NCI-H2107 (cell line): ENCODE data around the gene PELI3.
"Not testable (repeated sequence)": the region's sequence is repeated elsewhere in the genome, so short reads cannot be mapped to it uniquely, and the experiment has no call there.

Experiments
- DNase-seq: peaks from one replicate; lab custom pipeline; 2025; lab: John Stamatoyannopoulos, UW

PELI3 gene, protein sequence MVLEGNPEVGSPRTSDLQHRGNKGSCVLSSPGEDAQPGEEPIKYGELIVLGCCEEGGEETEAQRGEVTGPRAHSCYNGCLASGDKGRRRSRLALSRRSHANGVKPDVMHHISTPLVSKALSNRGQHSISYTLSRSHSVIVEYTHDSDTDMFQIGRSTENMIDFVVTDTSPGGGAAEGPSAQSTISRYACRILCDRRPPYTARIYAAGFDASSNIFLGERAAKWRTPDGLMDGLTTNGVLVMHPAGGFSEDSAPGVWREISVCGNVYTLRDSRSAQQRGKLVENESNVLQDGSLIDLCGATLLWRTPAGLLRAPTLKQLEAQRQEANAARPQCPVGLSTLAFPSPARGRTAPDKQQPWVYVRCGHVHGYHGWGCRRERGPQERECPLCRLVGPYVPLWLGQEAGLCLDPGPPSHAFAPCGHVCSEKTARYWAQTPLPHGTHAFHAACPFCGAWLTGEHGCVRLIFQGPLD

DNA sequence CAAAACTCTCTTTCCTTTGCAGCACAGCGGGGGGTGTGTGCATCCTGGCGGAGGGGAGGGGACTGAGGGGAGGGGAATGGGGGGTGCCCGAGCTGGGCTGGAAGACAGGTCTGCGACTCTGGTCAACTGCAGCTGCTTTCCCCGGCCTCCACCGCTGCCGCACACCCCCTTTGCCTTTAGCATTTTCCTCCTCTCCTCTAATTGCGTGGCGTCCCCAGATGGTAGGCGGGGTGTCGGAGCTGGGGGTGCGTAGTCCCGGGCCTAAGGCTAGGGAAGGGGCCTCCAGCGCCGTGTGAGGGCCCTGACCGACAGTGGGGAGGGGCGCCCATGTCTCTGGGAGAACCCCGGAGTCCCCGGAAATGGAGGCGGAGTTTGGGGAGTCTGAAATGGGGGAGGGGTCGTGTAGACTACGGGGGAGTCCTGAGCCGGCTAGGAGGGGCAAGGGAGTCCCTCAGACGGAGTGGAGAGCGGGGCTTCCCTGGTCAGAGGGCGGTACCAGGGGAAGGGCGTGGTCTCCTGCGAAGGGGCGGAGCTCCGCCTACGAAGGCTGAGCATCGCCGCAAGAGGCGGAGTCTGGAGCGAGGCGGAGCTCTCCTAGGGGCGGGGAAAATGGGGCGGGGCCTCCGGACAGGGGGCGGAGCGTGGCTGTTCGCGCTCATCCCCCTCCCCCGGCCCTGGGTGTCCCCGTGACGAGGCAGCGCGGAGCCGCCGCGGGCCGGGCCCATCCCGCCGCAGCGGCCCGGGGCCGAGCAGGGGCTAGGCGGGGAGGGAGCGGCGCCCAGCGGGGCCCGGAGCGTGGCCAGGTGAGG lies at the start of gene PELI3:
TSS of gene PELI3 (plus strand) at position 681 of the 809 bp plus-strand sequence. CDS start 1,224 bp downstream, outside the sequence.
- DNase-seq = peak; percentile 88

DNA sequence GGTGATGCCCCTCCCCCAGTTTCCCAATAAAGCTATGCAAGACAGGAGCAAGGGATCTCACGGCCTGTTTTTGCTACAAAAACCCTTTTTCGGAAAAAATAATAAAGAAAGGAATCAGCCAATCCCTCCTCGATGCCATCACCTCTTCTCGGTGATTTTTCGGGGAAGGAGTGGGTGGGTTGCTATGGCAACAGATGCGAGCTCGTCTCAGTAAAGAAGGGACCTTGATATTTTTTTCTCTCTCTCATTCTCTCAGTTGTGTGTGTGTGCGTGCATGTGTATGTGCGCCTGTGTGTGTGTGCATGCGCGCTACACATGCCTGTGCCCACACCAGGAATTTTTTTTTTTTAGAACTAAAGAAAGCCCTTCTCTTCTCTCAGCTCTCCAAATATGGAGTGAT lies 49.7 kb upstream of the PELI3 start:
- no peak for DNase-seq

DNA sequence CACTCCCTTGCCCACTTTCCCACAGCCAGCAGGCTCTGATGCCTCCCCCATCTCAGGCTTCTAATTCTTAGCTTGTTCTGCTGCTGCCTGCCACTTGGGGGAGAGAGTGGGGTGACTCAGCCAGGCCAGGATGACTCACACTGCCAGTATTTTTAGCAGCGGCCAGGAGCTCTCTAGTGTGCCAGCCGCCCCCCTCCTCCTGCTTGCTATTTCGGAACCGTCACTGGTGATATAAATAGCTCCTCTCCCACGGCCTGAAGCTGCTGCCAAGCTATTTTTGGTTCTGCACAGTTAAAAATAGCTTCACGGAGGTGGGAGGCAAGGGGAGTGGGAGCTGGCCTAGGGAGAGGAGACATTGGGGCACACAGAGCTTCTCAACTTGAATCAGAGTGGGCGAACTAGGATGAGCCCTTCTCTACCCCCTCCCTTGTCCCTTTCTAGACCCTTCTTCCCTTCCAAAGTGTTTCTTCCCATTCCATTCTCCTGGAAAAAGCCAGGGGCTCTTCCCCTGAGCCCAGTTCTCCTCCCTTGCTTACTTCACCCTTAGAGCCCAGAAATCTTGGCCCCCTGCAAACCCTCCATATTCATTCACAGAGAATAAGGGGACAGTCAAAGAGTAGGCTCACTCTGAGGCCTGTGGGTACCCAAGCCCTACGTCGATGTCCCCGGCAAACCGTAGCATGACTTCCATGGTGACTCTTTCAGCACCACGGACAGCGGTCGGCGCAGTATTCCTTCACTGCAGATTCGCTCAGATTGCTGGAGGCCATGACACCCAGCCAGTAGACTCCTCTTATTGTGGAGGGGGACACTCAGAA lies 48.3 kb upstream of the PELI3 start:
- DNase-seq = peak; percentile 45

DNA sequence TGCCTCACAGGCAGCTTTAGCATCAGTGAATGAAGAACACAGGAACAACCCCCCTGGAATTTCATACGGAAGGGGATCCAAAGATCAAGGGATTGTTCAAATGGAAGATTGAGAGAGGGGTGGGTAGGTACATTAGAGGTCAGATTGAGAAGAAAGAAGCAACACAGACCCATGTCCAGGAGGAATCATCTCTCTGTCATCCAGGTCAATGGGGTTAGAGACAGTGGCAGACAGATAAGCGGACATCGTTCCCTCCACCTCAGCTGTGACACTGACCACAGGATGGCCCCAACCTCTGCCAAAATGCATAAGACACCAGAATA lies 47.8 kb upstream of the PELI3 start:
- DNase-seq = no peak

DNA sequence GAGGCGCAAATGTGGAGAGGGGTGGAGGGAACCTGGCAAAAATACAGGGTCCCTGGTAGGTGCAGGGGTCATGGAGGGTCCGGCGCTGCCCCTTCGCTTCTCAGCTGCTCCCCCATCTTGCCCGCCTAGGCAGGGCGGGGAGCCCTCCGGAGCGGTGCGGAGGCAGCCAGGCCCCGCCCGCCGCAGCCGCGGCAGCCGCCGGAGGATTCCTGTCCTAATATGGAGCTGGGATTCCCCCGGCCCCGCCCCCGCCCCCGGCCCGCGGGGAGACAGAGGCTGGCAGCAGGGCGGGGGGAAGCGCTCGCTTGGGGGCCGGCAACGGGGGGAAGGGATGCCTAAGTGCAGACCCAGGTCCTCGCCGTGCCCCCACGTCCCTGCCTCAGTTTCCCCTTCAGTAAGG lies 46.9 kb upstream of the PELI3 start:
- DNase-seq = no peak

DNA sequence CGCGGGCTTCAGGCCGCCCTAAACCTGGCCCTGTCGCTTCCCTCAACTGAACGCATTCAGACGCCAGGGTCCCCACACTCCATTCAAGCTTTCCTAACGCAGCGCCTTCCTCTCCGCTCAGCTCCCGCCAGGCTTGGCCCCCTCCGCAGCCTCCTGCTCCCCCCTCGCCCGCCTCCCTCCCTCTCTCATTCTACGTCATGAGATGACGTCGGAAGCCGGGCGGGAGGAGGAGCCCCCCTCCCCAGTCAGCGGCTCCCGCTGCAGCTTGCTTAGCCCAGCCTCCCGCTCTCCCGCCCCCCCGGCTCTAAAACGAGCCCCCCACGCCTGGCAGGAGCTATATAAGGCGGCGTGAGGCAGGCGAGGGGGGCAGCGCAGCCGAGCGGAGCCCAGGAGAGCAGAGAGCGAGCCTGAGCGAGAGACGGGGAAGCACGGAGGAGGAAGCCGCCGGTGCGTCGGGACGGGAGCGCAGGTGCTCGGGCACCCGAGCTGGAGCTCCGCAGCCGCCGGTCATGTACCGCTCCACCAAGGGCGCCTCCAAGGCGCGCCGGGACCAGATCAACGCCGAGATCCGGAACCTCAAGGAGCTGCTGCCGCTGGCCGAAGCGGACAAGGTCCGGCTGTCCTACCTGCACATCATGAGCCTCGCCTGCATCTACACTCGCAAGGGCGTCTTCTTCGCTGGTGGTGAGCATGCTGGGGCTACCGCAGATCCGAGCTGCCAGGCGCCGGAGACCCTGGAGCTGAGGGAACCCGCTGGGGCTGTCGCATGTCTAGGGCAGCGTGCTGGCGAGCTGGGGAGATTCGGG lies 45.8 kb upstream of the PELI3 start, which contains the start of gene NPAS4:
TSS of gene NPAS4 (plus strand) at position 365 of the 806 bp plus-strand sequence. CDS start at position 510, 145 bp downstream.
- DNase-seq = no peak

DNA sequence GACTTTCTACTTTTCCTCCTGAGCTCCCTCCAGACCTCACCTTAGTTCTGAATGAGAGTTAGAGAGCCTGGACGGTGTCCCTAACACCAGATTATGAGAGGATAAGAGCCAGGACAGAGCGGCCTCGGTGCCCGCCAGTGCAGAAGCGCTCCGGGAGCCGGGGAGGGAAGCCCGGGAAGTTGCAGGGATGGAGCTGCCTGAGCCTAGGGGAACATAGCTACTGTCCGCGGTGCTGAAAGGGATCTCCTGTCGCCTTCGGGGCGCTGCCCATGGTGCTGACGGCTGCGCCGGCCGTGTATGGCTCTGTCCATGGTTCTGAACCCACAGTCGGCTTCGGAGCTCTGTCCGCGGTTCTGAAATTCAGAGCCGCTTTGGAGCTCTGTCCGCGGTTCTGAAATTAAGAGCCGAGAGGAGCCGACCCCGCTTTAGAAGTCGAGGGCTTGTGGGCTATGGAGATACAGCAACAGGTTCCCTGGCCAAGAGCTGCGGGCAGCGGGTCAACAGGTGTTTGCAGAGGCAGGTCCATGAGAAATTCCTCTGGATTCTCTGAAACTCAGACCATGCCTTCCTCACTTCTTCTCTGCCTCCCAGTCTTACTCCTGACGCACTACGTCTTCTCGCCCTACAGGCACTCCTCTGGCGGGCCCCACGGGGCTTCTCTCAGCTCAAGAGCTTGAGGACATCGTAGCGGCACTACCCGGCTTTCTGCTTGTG lies 45.1 kb upstream of the PELI3 start:
- no peak for DNase-seq

DNA sequence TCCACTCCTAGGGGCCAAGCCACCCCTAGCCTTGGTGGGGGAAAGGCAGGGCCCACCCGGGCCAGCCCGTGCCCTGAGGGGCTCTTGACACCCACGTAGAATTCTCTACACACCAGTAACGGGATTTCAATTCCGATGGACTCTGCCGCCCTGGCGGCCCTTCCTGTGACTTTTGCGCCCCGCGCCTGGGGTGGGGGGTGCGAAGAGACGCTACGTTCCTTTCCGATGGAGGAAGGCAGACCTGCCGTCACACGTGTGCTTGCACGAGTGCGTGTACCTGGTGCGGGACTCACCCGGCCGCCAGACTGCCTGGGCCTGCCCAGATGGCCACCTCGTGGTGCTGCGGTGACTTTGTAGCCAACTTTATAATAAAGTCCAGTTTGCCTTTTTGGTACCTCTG lies 40.4 kb upstream of the PELI3 start:
- DNase-seq = no peak

DNA sequence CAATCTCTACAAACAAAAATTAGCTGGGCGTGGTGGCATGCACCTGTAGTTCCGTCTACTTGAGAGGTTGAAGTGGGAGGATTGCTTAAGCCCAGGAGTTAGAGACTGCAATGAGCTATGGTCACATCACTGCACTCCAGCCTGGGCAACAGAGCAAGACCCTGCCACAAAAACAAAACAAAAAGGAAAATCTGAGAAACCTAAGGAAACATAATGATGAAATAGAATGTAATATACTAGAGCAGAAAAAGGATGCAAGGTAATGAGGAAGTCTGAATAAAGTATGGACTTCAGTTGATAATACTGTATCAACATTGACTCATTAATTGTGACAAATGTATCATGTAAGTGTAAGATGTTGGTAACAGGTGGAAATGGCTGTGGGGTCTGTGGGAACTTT lies 37.8 kb upstream of the PELI3 start:
- DNase-seq = no peak

DNA sequence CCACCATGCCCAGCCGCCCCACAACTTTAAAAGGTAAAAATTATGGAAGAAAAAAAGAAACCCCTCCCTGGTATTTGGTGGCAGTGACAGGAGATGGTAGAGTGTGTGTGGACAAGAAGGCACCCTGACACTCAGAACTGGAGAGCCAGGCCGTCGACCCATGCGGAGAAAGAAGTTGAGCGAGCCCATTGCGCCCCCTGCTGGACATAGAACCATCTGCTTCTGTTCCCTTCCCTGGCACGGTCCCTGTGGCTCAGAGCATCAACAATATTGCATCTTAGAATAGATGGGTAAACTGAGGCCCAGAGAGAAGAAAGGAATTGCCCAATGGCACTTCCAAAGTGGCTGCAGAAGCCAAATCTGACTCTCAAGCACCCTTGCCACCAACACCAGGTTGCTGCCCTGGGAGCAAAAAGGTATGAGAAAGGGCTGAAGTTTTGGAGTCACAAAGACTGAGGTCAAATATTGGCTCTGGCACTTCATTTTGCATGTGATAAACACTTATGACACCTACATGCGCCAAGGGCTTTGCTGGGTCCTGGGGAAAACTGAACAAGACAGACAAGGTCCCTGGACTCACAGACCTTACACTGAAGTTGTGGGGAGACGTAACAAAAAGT lies 36.6 kb upstream of the PELI3 start:
- DNase-seq = peak; percentile 56

DNA sequence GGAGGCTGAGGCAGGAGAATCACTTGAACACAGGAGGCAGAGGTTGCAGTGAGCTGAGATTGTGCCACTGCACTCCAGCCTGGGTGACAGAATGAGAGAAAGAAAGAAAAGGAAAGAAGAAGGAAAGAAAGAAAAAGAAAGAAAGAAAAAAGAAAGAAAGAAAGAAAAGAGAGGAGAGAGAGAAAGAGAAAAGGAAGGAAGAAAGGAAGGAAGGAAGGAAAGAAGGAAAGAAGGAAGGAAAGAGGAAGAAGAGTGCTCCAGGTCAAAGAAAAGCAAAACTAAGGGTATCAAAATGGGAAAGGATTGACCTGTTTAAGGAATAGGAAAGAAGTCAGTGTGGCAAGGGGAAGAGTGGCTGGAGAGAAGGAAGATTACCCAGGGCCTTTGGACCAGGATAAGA lies 35.4 kb upstream of the PELI3 start:
- DNase-seq = not testable (repeated sequence)

DNA sequence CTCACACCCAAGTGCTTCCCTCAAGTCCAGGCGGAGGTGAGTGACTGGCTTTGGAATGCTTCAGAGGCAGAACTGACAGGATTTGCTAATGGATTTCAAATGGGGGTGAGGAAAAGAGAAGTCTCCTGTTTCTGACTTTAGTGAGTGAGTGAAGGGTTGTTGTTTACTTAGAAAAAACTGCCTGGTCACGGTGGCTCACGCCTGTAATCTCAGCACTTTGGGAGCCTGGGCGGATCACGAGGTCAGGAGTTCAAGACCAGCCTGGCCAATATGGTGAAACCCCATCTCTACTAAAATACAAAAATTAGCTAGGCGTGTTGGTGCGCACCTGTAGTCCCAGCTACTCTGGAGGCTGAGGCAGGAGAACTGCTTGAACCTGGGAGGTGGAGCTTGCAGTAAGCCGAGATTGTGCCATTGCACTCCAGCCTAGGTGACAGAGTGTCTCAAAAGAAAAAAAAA lies 34.8 kb upstream of the PELI3 start:
- not testable (repeated sequence) for DNase-seq

DNA sequence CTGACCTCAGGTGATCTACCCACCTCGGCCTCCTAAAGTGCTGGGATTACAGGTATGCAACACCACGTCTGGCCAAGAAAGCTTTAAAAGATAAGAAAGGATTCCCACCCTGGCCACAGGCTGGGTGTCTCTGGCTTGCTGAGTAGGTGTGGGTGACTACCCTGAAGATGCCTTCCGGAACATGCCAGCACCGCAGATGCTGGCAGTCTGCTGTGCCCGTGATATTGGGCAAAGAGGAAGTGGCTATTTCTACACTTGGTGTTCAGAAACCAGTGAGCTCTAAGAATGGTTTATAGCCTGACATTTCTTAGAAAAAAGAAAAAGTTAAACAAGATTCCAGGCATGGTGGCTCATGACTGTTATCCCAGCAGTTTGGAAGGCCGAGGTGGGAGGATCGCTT lies 34.1 kb upstream of the PELI3 start:
- DNase-seq = no peak

DNA sequence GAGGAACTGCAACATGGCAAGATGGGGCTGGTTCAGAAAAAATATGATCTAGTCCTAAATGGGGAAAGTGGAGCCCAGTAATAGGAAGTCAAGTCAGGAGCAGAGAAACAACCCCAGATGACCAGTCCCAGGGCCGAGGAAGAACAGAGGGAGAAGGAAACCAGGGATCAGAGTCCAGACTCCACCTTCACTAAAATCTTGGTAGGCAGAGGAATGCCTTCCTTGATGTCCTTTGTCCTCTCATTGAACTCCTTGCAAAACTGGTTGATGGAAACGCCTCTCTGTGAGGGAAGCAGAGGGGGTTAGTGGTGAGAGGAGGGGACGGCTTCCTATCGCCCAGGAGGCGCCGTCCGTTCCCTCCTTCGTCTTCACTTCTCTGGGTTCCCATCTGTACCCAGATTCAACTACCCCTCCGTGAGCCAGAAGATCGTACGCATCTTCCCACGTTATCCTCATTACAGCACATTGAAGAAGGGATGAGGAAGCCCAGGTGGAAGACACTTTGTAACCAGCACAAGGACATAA lies 28.7 kb upstream of the PELI3 start:
- no peak for DNase-seq

DNA sequence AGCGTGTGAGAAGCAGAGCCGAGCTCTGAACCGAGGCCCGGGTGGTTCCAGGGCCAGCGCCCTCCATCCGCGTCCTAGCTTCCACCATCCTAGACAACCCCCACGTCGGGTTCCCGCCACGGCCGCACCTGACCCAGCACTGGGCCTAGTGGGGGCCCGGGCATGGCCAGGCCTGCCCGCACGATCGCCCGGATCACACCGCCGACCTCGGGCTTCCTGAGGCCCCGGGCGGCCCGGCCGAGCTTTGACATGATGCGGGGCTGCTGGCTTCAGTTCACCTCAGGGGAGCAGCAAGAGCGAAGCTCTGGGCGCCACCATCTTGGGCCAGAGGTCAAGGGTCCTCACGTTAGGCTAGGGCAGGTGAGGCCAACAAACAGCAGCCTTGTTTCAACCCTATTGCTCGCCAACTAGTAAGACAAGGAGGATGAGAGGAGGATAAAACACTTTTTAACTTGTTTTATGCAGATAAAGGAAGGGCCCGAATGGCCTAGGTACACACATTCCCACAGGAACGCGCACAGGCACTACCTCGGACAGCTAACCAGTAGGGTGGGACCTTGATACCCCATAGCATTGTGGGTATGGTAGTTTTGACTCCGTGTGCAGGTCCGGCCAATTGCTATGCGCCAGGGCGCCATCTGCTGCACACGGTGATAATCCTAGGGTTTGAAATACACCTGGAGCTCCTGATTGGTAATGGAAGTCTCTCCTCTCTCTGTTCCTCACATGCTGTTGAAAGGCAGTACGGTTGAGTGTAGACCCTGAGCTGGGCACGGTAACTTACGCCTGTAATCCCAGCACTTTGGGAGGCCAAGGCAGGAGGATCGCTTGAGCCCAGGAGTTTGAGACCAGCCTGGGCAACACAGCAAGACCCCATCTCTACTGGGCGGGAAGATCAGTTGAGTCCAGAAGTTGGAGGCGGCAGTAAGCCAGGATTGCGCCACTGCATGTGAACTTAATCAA lies 27.9 kb upstream of the PELI3 start, which contains the start of gene MRPL11:
TSS of gene MRPL11 (minus strand) at position 345 of the 963 bp plus-strand sequence. CDS start at position 251, 94 bp downstream.
- DNase-seq = peak; percentile 86

DNA sequence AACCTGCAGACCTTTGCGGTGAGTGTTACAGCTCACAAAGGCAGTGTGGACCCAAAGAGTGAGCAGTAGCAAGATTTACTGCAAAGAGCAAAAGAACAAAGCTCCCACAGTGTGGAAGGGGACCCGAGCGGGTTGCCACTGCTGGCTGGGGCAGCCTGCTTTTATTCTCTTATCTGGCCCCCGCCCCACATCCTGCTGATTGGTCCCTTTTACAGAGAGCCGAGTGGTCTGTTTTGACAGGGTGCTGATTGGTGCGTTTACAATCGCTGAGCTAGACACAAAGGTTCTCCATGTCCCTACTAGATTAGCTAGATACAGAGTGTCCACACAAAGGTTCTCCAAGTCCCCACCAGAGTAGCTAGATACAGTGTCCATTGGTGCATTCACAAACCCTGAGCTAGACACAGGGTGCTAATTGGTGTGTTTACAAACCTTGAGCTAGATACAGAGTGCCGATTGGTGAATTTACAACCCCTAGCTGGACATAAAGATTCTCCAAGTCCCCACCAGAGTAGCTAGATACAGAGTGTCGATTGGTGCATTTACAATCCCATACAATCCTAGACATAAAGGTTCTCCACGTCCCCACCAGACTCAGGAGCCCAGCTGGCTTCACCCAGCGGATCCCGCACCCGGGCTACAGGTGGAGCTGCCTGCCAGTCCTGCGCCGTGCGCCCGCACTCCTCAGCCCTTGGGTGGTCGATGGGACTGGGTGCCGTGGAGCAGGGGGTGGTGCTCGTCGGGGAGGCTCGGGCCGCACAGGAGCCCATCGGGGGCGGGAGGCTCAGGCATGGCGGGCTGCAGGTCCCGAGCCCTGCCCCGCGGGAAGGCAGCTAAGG lies 26.4 kb upstream of the PELI3 start:
- not testable (repeated sequence) for DNase-seq

DNA sequence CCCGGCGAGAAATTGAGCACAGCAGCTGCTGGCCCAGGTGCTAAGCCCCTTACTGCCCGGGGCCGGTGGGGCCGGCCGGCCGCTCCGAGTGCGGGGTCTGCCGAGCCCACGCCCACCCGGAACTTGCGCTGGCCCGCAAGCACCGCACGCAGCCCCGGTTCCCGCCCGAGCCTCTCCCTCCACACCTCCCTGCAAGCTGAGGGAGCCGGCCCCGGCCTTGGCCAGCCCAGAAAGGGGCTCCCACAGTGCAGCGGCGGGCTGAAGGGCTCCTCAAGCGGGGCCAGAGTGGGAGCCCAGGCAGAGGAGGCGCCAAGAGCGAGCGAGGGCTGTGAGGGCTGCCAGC lies 25.8 kb upstream of the PELI3 start:
- not testable (repeated sequence) for DNase-seq

DNA sequence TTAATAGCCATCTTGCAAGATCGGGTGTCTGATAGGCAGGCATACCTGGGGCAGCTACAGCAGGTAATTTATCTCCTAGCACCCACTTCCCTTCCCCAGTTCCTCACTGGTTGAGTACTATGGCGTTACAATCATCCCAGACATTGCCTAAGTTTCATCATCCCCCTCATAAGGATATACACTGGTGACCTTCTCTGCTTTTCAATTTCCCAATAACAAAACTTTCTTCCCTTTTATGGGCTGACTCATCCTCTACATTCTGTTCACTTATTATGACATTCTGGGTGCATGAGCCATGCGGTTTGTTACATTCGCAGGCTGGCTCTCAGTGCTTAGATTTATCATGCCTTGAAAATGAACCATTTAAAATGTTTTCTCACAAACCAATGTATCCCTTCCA lies 23.1 kb upstream of the PELI3 start:
- DNase-seq = no peak
